Activated T-cell treated with anti-CD3 and anti-CD28 coated beads, Interleukin-2, amount 50 U/mL, for 4 hours (primary cell): ENCODE results near the gene PTGR1. TPM values are rescaled to one million over a fixed set of nuclear protein-coding genes. Genes with fewer than 3 reads are reported as not detected.
A peak's percentile ranks its signal among the peaks of the same experiment; 100 is the strongest.

Source experiments
- ATAC-seq, 2 donors: fragments of 200-7000 bp; cut with Tn5 transposase; one replicate each; pipeline ENCODE4 v1.10.0; 2021
- DNase-seq: peaks from one replicate; pipeline ENCODE4 v3.0.0-alpha.2; 2020
- H3K27me3 Mint-ChIP-seq: one replicate; pipeline ENCODE4 v1.8.0; 2021; ENCODE audit warnings: low read depth, mixed read lengths
- H3K36me3 Mint-ChIP-seq: one replicate; pipeline ENCODE4 v1.8.0; 2022; ENCODE audit warnings: mixed read lengths; ENCODE audit not compliant: insufficient read depth
- H3K4me1 Mint-ChIP-seq: one replicate; pipeline ENCODE4 v1.8.0; 2021; ENCODE audit warnings: low read depth, mixed read lengths
- H3K4me3 Mint-ChIP-seq: one replicate; pipeline ENCODE4 v1.8.0; 2021; ENCODE audit warnings: mild to moderate bottlenecking, moderate library complexity, mixed read lengths
- H3K9me3 Mint-ChIP-seq: one replicate; pipeline ENCODE4 v1.8.0; 2021; ENCODE audit warnings: mixed read lengths
- total RNA-seq, 3 donors: library from RNA; stranded (reverse); gene quantifications; one replicate each; pipeline ENCODE4 v1.2.1, GENCODE V29; 2021

PTGR1 gene
- total RNA-seq, 3 donors from 2014 or later: 0.26 to 0.73 (median 0.38) TPM

GRCh38 chr9:111542497-111543254, 56.8 kb downstream of the PTGR1 start:
- no peaks in the 10 kb centered on the region for H3K27me3 Mint-ChIP-seq
- H3K4me3 Mint-ChIP-seq: no peak overlapping the region
- no peaks in the 10 kb centered on the region for H3K4me1 Mint-ChIP-seq
- DNase-seq (no peak), ATAC-seq (no peak)
- peaks cover 68% of the 10 kb centered on the region for H3K9me3 Mint-ChIP-seq
- H3K36me3 Mint-ChIP-seq: peaks cover 47% of the 10 kb centered on the region

GRCh38 chr9:111533099-111533790, 66.2 kb downstream of the PTGR1 start:
- no peaks in the 10 kb centered on the region for H3K27me3 Mint-ChIP-seq
- DNase-seq: no peak
- ATAC-seq: no peak
- H3K4me3 Mint-ChIP-seq: no peak overlapping the region
- H3K9me3 Mint-ChIP-seq: peaks cover 18% of the 10 kb centered on the region
- H3K36me3 Mint-ChIP-seq: peaks cover 40% of the 10 kb centered on the region
- no peaks in the 10 kb centered on the region for H3K4me1 Mint-ChIP-seq

GRCh38 chr9:111531716-111532115, 67.7 kb downstream of the PTGR1 start:
- ATAC-seq (no peak), DNase-seq (no peak)
- Mint-ChIP-seq H3K27me3 (no peaks in the 10 kb centered on the region), H3K4me3 (no peak overlapping the region), H3K36me3 (peaks cover 40% of the 10 kb centered on the region), H3K9me3 (peaks cover 15% of the 10 kb centered on the region), H3K4me1 (peaks cover 6% of the 10 kb centered on the region)

- DNase-seq (no peak), ATAC-seq (no peak)
- H3K4me1 Mint-ChIP-seq: peaks cover 20% of the 10 kb centered on the region
- H3K9me3 Mint-ChIP-seq: peaks cover 10% of the 10 kb centered on the region
- H3K4me3 Mint-ChIP-seq: no peak overlapping the region
- H3K27me3 Mint-ChIP-seq: no peaks in the 10 kb centered on the region
- peaks cover 38% of the 10 kb centered on the region for H3K36me3 Mint-ChIP-seq
Observed at GRCh38 chr9:111529787-111530186, 69.7 kb downstream of the PTGR1 start.

- Mint-ChIP-seq H3K27me3 (peaks cover 3% of the 10 kb centered on the region), H3K4me3 (no peak overlapping the region), H3K4me1 (peaks cover 28% of the 10 kb centered on the region), H3K36me3 (peaks cover 19% of the 10 kb centered on the region), H3K9me3 (no peaks in the 10 kb centered on the region)
- no peak for DNase-seq
- ATAC-seq: peak in 1 of 2 donors; percentile 13
Observed at GRCh38 chr9:111527347-111527746, 72.1 kb downstream of the PTGR1 start.

- H3K4me1 Mint-ChIP-seq: peaks cover 28% of the 10 kb centered on the region
- peaks cover 15% of the 10 kb centered on the region for H3K36me3 Mint-ChIP-seq
- no peaks in the 10 kb centered on the region for H3K9me3 Mint-ChIP-seq
- peaks cover 7% of the 10 kb centered on the region for H3K27me3 Mint-ChIP-seq
- peak; percentile 69 for DNase-seq
- ATAC-seq: peak; percentile 74 to 75
- peak within 1 kb of the TSS; percentile 94 for H3K4me3 Mint-ChIP-seq
Observed at GRCh38 chr9:111525056-111525977, 74.1 kb downstream of the PTGR1 start, which contains the start of gene ZNF483. Gene ZNF483 (plus strand): TSS chr9:111525179. CDS start chr9:111527396, 2,217 bp downstream.

GRCh38 chr9:111524731-111525055, 74.8 kb downstream of the PTGR1 start:
- H3K36me3 Mint-ChIP-seq: peaks cover 15% of the 10 kb centered on the region
- H3K4me1 Mint-ChIP-seq: peaks cover 28% of the 10 kb centered on the region
- peaks cover 7% of the 10 kb centered on the region for H3K27me3 Mint-ChIP-seq
- DNase-seq (no peak), ATAC-seq (no peak)
- H3K9me3 Mint-ChIP-seq: no peaks in the 10 kb centered on the region
- peak overlapping the region; percentile 94 for H3K4me3 Mint-ChIP-seq

- H3K36me3 Mint-ChIP-seq: no peaks in the 10 kb centered on the region
- DNase-seq: no peak
- ATAC-seq: no peak
- peaks cover 9% of the 10 kb centered on the region for H3K9me3 Mint-ChIP-seq
- H3K27me3 Mint-ChIP-seq: peaks cover 4% of the 10 kb centered on the region
- no peaks in the 10 kb centered on the region for H3K4me1 Mint-ChIP-seq
- H3K4me3 Mint-ChIP-seq: no peak overlapping the region
Observed at GRCh38 chr9:111516061-111516465, 83.4 kb downstream of the PTGR1 start.

GRCh38 chr9:111514967-111515366, 84.5 kb downstream of the PTGR1 start:
- peaks cover 13% of the 10 kb centered on the region for H3K9me3 Mint-ChIP-seq
- no peaks in the 10 kb centered on the region for H3K4me1 Mint-ChIP-seq
- H3K36me3 Mint-ChIP-seq: no peaks in the 10 kb centered on the region
- no peak overlapping the region for H3K4me3 Mint-ChIP-seq
- ATAC-seq (peak in 1 of 2 donors; percentile 32), DNase-seq (no peak)
- H3K27me3 Mint-ChIP-seq: no peaks in the 10 kb centered on the region

Other genes starting within 250 kb of the PTGR1 start
- gene ECPAS, start 115.3 kb downstream of the PTGR1 start, total RNA-seq: 10 to 100 TPM; 95.1 to 98.4 (median 97.9) TPM
- gene ZNF483, start 74.5 kb downstream of the PTGR1 start, total RNA-seq: 1 to 10 TPM; 1.1 to 1.8 (median 1.2) TPM
- gene DNAJC25, start 31.7 kb upstream of the PTGR1 start, total RNA-seq: 1 to 10 TPM; 5.0 to 6.7 (median 6.5) TPM
- gene GNG10, start 62.0 kb upstream of the PTGR1 start, total RNA-seq: 10 to 100 TPM; 18.8 to 20.4 (median 20.2) TPM
- not detected for gene SHOC1, start 195.3 kb upstream of the PTGR1 start, total RNA-seq